CD4-positive, alpha-beta T cell (primary cell): ENCODE results near the gene GNG13. TPM values are rescaled to one million over a fixed set of nuclear protein-coding genes. Genes with fewer than 3 reads are reported as not detected.

ENCODE experiments used
- ATAC-seq: fragments of 200-7000 bp; cut with Tn5 transposase; one replicate; pipeline ENCODE4 v1.10.0; 2022; ENCODE audit warnings: mild to moderate bottlenecking; ENCODE audit not compliant: poor library complexity
- CTCF ChIA-PET: fragments of 350-600 bp; sonication (Branson Sonifier 250); formaldehyde crosslinking; loops from one replicate; lab custom pipeline; 2021; ENCODE audit warnings: antibody characterized with exemption, inconsistent platforms; lab: Charles Lee
- POLR2A ChIA-PET: fragments of 350-600 bp; sonication (Branson Sonifier 250); formaldehyde crosslinking; loops from one replicate; lab custom pipeline; 2021; ENCODE audit warnings: antibody characterized with exemption, inconsistent platforms; lab: Charles Lee
- DNase-seq, 14 experiments: peaks; one replicate each; pipeline ENCODE4 v3.0.0-alpha.2; 2013 to 2020; ENCODE audit warnings: mixed read lengths in 2 of 14
- H3K27ac ChIP-seq, 2 donors: one replicate each; pipeline versions ENCODE4 v1.5.1 to v1.7.0; 2013; ENCODE audit warnings: low read length in 2 of 2, low read depth in 1 of 2, mild to moderate bottlenecking in 1 of 2
- H3K27me3 ChIP-seq, 2 experiments: 1 replicate in 1 of 2; 2 replicates in 1 of 2; pipeline versions ENCODE4 v1.6.1 to v1.7.0; 2013; ENCODE audit warnings: low read length in 2 of 2, control low read depth in 1 of 2, mild to moderate bottlenecking in 1 of 2, moderate library complexity in 1 of 2; ENCODE audit not compliant: insufficient read depth in 2 of 2, control insufficient read depth in 1 of 2
- H3K36me3 ChIP-seq: one replicate; pipeline ENCODE4 v1.6.1; 2013; ENCODE audit warnings: low read length, control low read depth; ENCODE audit not compliant: insufficient read depth
- H3K4me1 ChIP-seq: one replicate; pipeline ENCODE4 v1.6.1; 2013; ENCODE audit warnings: low read length, control low read depth; ENCODE audit not compliant: insufficient read depth
- H3K4me3 ChIP-seq: one replicate; pipeline ENCODE4 v1.5.1; 2013; ENCODE audit warnings: mild to moderate bottlenecking, low read length, moderate library complexity
- H3K9me3 ChIP-seq, 2 experiments: 1 replicate in 1 of 2; 2 replicates in 1 of 2; pipeline versions ENCODE4 v1.6.1 to v1.7.0; 2013; ENCODE audit warnings: low read length in 2 of 2, mild to moderate bottlenecking in 2 of 2, control low read depth in 1 of 2, moderate library complexity in 1 of 2; ENCODE audit not compliant: control insufficient read depth in 1 of 2, insufficient read depth in 1 of 2
- H3K27ac Mint-ChIP-seq: one replicate; pipeline ENCODE4 v1.8.0; 2020; ENCODE audit warnings: mixed read lengths
- H3K27me3 Mint-ChIP-seq: one replicate; pipeline ENCODE4 v1.8.0; 2021; ENCODE audit warnings: mixed read lengths
- H3K36me3 Mint-ChIP-seq: one replicate; pipeline ENCODE4 v1.8.0; 2021; ENCODE audit warnings: low read depth, mixed read lengths
- H3K4me1 Mint-ChIP-seq: one replicate; pipeline ENCODE4 v1.8.0; 2021; ENCODE audit warnings: low read depth, mixed read lengths
- H3K4me3 Mint-ChIP-seq: one replicate; pipeline ENCODE4 v1.8.0; 2020; ENCODE audit warnings: mild to moderate bottlenecking, mixed read lengths
- H3K9me3 Mint-ChIP-seq: one replicate; pipeline ENCODE4 v1.8.0; 2020; ENCODE audit warnings: mixed read lengths
- CTCF ChIP-seq: fragments of 200-600 bp; IDR thresholded peaks from one replicate; pipeline ENCODE4 v1.8.0; 2022; ENCODE audit warnings: antibody characterized with exemption, mild to moderate bottlenecking
- intact Hi-C, 2 experiments: fragments of 100-400 bp; cut with DNase I in 1 of 2; cut with micrococcal nuclease in 1 of 2; formaldehyde crosslinking; loops; one replicate each; pipeline versions ENCODE4 v1.15.1 to v1.9.0; 2023 to 2025; cut with DNase I, micrococcal nuclease
- total RNA-seq, 174 experiments: library from RNA in 2 of 174; stranded (reverse) in 2 of 174; gene quantifications; one replicate each; pipeline ENCODE4 v1.2.3 and lab custom pipeline; 2021 to 2026

Gene GNG13
- total RNA-seq, 2 experiments from 2014 or later: not detected

- DNase-seq (peak; percentile 87 to 98 (median 94)), ATAC-seq (peak; percentile 96)
- intact Hi-C loops: loop anchor here in 1 of 2 experiments (1.0 kb wide), 3 partner anchors 19 to 182 kb away; partner anchors contain the start of gene LMF1
- CTCF ChIA-PET: interaction anchor here (1.0 to 2.7 kb wide), 3 partner anchors 47 to 76 kb away, joined by 3 to 8 read pairs (median 3); partner anchors contain the start of gene METRN
- H3K4me1 Mint-ChIP-seq: no peaks in the 10 kb centered on the region
- Histone ChIP-seq H3K27ac (peak within 1 kb of the TSS in 1 of 2 donors; percentile 35), H3K9me3 (no peaks in the 10 kb centered on the region), H3K36me3 (peaks cover 10% of the 10 kb centered on the region), H3K4me3 (peak within 1 kb of the TSS; percentile 87), H3K27me3 (no peaks in the 10 kb centered on the region), H3K4me1 (peaks cover 34% of the 10 kb centered on the region)
- H3K9me3 Mint-ChIP-seq: no peaks in the 10 kb centered on the region
- H3K4me3 Mint-ChIP-seq: peak within 1 kb of the TSS; percentile 89
- H3K27ac Mint-ChIP-seq: peak within 1 kb of the TSS; percentile 9
- TF ChIP-seq CTCF: no peak
- POLR2A ChIA-PET: interaction anchor here (0.6 to 2.0 kb wide), 13 partner anchors 15 to 261 kb away, joined by 3 to 14 read pairs (median 4); partner anchors contain the start of genes ANTKMT, CCDC78, CIAO3 and WDR24
- H3K27me3 Mint-ChIP-seq: no peaks in the 10 kb centered on the region
- H3K36me3 Mint-ChIP-seq: peaks cover 6% of the 10 kb centered on the region
These were observed 12.0 kb downstream of the GNG13 start, which contains the start of gene CHTF18 for GRCh38 chr16:788399-789126. CHTF18 (plus strand) TSS chr16:788620; CDS start chr16:788685, 65 bp downstream.

- no peak for DNase-seq
- CTCF ChIA-PET: interaction anchor here (1.0 to 2.7 kb wide), 3 partner anchors 47 to 76 kb away, joined by 3 to 8 read pairs (median 3); partner anchors contain the start of gene METRN
- peak within 1 kb of the TSS; percentile 87 for H3K4me3 ChIP-seq
These were observed 12.5 kb downstream of the GNG13 start, which contains the start of gene RPUSD1 for GRCh38 chr16:787978-788398. RPUSD1 (minus strand) TSS chr16:788381; CDS start chr16:787737, 644 bp downstream.

More at GRCh38 chr16:787978-788398, 12.5 kb downstream of the GNG13 start, which contains the start of gene RPUSD1:
- no peaks in the 10 kb centered on the region for H3K9me3 Mint-ChIP-seq
- H3K27ac ChIP-seq: peak within 1 kb of the TSS in 1 of 2 donors; percentile 35
- intact Hi-C loops: loop anchor here in 1 of 2 experiments (1.0 kb wide), 2 partner anchors 47 to 182 kb away; partner anchors contain the start of gene LMF1
- H3K27me3 Mint-ChIP-seq: no peaks in the 10 kb centered on the region
- peak within 1 kb of the TSS; percentile 9 for H3K27ac Mint-ChIP-seq
- H3K4me3 Mint-ChIP-seq: peak within 1 kb of the TSS; percentile 89
- ATAC-seq: peak; percentile 16
- no peaks in the 10 kb centered on the region for H3K4me1 Mint-ChIP-seq
- H3K9me3 ChIP-seq: no peaks in the 10 kb centered on the region
- no peak for TF ChIP-seq CTCF
- peaks cover 34% of the 10 kb centered on the region for H3K4me1 ChIP-seq
- peaks cover 6% of the 10 kb centered on the region for H3K36me3 Mint-ChIP-seq
- POLR2A ChIA-PET: interaction anchor here (0.7 to 2.0 kb wide), 12 partner anchors 16 to 261 kb away, joined by 3 to 14 read pairs (median 4); partner anchors contain the start of genes ANTKMT, CCDC78, CIAO3 and WDR24
- H3K27me3 ChIP-seq: no peaks in the 10 kb centered on the region
- H3K36me3 ChIP-seq: peaks cover 10% of the 10 kb centered on the region
